Suprapubic skin (tissue), 3 donors: ENCODE measurements around the gene MALT1.

Experiments used
- CTCF ChIP-seq, 2 donors: fragments of 200-600 bp in 1 of 2; fragments of 450-650 bp in 1 of 2; sonication (generic) in 1 of 2; IDR thresholded peaks; one replicate each; pipeline ENCODE4 v1.5.1; 2016 to 2019; ENCODE audit warnings: antibody characterized with exemption in 2 of 2, mild to moderate bottlenecking in 1 of 2, moderate library complexity in 1 of 2
- EP300 ChIP-seq: sonication (generic); formaldehyde crosslinking; IDR thresholded peaks from one replicate; pipeline ENCODE4 v1.6.1; 2017; ENCODE audit warnings: antibody characterized with exemption

- no peak for TF ChIP-seq CTCF (IDR thresholded peaks at IDR 0.05)
- no peak for TF ChIP-seq EP300
Observed at GRCh38 chr18:58788971-58789875, 118.0 kb downstream of the MALT1 start.
